ENCODE data around the gene TUBE1. TPM values are rescaled to one million over a fixed set of nuclear protein-coding genes. Genes with fewer than 3 reads are reported as not detected.

The TUBE1 gene
- total and polyA plus RNA-seq, 8 donors = 14.2 to 55.1 (median 44.6) TPM

DNA sequence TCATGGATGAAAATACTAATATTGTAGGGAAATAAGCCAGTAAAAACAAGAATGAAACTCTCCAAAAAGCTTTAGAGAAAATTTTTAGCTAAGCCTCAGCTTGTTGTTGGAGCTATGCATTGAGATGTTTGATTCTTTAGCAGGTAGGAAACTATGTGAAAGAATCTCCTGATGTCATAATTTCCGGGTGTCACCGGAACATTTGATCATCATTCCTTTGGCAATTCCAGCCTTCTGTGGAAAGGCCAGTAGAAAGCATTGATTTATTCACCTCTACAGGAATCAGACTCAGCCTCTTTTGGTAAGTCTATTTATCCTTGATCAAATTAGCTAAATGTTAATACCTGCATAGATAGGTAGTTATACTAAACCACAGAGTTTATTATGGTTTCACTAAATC, 9.6 kb upstream of the TUBE1 start:
- intact Hi-C loops (cut with DNase I) = no loop called here
- DNase-seq (no peak), ATAC-seq (no peak)
- no peaks in the 10 kb centered on the region for H3K36me3 ChIP-seq
- H3K4me1 ChIP-seq = no peaks in the 10 kb centered on the region
- H3K4me3 ChIP-seq = no peak overlapping the region
- no peaks in the 10 kb centered on the region for H3K9me3 ChIP-seq
- no peak overlapping the region for H3K27ac ChIP-seq
- TF ChIP-seq, protein P1, sequence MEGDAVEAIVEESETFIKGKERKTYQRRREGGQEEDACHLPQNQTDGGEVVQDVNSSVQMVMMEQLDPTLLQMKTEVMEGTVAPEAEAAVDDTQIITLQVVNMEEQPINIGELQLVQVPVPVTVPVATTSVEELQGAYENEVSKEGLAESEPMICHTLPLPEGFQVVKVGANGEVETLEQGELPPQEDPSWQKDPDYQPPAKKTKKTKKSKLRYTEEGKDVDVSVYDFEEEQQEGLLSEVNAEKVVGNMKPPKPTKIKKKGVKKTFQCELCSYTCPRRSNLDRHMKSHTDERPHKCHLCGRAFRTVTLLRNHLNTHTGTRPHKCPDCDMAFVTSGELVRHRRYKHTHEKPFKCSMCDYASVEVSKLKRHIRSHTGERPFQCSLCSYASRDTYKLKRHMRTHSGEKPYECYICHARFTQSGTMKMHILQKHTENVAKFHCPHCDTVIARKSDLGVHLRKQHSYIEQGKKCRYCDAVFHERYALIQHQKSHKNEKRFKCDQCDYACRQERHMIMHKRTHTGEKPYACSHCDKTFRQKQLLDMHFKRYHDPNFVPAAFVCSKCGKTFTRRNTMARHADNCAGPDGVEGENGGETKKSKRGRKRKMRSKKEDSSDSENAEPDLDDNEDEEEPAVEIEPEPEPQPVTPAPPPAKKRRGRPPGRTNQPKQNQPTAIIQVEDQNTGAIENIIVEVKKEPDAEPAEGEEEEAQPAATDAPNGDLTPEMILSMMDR (IDR thresholded peaks at IDR 0.05) = no peak
- no peaks in the 10 kb centered on the region for H3K27me3 ChIP-seq

DNA sequence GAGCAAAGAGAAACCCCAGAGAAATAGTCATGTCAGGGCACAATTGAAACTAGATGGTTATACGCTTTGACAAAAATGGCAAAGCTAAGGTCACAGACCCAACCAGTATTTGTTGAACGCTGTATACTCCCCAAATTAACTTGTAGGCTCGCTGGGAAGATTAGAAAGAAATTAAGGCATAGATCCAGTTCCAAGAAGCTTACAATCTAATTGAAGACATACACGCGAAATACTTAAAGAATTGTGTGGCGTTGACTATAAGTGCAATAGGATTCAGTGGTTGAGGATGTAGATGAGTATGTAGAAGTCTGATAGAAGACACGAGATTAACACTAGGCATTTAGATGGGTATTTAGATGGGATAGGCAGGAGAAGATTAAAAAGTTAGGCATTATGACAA, 634 bp upstream of the TUBE1 start:
- peak overlapping the region; percentile 81 to 84 for H3K27ac ChIP-seq
- DNase-seq = no peak
- intact Hi-C loops (cut with DNase I) = no loop called here
- H3K4me1 ChIP-seq = peaks cover 4 to 15% of the 10 kb centered on the region in 2 donors
- TF ChIP-seq, protein P1 (IDR thresholded peaks at IDR 0.05) = no peak
- peak overlapping the region; percentile 80 to 85 for H3K4me3 ChIP-seq
- peaks cover 0 to 5% of the 10 kb centered on the region in 2 donors for H3K36me3 ChIP-seq
- no peaks in the 10 kb centered on the region for H3K27me3 ChIP-seq
- H3K9me3 ChIP-seq = no peaks in the 10 kb centered on the region
- ATAC-seq = no peak

DNA sequence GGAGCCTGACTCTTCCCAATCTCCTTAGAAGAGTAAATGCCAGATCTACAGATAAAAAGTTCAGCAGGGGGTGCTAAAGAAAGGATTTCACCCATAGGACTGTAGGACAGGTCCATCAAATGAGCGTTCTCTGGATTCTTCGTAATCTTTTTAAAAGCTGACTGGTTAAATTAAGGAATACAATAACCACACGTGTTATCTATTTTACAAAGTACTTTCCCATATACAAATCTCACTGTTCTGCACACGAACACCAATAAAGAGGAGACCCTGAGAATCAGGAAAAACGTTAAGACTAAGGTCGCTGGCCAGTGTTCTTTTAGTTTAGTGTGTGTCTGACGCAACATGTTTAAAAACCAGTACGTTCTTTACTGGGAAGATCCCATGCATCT, 542 bp downstream of the TUBE1 start:
- TF ChIP-seq, protein P1 (IDR thresholded peaks at IDR 0.05) = no peak

DNA sequence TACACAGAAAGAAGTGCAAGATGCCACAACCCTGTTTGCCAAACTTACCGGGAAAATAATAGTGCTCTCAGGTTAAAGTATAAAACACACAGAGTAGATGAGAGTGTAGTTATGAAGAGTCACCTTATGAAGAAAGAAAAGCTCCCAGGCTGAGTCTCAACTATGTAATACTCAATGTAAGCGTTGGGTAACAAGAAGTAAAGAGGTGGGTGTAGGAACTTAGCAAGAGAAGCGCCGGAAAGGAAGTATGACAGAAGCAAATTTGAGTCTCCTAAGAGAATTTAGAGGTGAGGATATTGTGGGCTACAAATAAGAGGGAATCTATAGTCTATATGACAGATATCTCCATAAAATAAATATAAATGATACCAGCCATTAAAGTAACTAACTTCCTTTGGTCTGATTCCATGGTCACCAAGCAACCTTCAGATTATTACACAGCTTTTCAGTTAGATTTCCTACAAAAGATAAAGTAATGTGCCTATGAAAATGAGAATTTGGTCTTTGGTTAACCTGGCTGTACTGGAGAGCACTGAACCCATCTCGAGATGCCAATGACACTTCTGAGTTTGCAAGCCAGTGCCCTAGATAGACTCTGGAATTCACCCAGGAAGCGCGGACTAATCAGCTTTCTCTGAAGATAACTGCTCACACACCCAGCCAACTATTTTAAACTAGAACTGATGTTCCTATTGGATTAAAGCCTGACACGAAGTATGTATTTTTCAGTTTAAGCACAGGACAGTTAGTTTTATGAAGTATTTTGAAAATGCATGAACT, 1.8 kb downstream of the TUBE1 start:
- ATAC-seq = no peak
- DNase-seq = peak in 1 of 4 donors; percentile 7
- intact Hi-C loops (cut with DNase I) = no loop called here
- Histone ChIP-seq H3K36me3 (peaks cover 0 to 6% of the 10 kb centered on the region in 2 donors), H3K9me3 (no peaks in the 10 kb centered on the region), H3K27me3 (no peaks in the 10 kb centered on the region), H3K4me1 (peaks cover 4 to 15% of the 10 kb centered on the region in 2 donors), H3K4me3 (no peak overlapping the region), H3K27ac (no peak overlapping the region)
- TF ChIP-seq, protein P1 (IDR thresholded peaks at IDR 0.05) = no peak

More for the DNA sequence above, 542 bp downstream of the TUBE1 start:
- H3K4me1 ChIP-seq = peaks cover 4 to 15% of the 10 kb centered on the region in 2 donors
- no peaks in the 10 kb centered on the region for H3K9me3 ChIP-seq
- DNase-seq (peak in 1 of 4 donors; percentile 39), ATAC-seq (peak; percentile 64)
- H3K36me3 ChIP-seq = peaks cover 0 to 6% of the 10 kb centered on the region in 2 donors
- intact Hi-C loops (cut with DNase I) = no loop called here
- no peaks in the 10 kb centered on the region for H3K27me3 ChIP-seq
- H3K4me3 ChIP-seq = peak overlapping the region; percentile 80 to 85
- peak overlapping the region; percentile 81 to 84 for H3K27ac ChIP-seq

DNA sequence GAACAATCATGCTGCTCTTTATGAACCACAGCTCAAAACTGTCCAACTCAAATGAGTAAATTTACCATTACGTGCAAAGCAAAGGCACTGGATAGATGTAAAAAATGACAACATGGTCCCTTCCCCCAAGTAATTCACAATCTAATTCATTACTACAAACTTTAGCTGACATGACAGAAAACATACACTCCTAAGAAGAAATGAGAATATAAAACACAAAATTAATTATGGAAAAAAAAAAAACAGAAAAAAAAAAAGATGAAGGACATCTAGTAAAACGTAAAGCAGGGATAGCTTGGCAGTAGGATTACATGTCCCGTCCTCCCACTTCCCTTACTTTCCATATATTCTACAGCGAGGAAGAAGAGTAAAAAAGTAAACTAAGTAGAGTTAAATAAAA, 5.7 kb downstream of the TUBE1 start:
- DNase-seq (no peak), ATAC-seq (no peak)
- intact Hi-C loops (cut with DNase I) = no loop called here
- TF ChIP-seq, protein P1 (IDR thresholded peaks at IDR 0.05) = no peak
- Histone ChIP-seq H3K27ac (no peak overlapping the region), H3K4me1 (peaks cover 4 to 12% of the 10 kb centered on the region in 2 donors), H3K4me3 (no peak overlapping the region), H3K36me3 (peaks cover 0 to 23% of the 10 kb centered on the region in 2 donors), H3K27me3 (no peaks in the 10 kb centered on the region), H3K9me3 (no peaks in the 10 kb centered on the region)
